Endothelial cell (in vitro differentiated cells): ENCODE measurements around the gene ARHGAP15. TPM values are rescaled to one million over a fixed set of nuclear protein-coding genes. Genes with fewer than 3 reads are reported as not detected.

Source experiments
- DNase-seq: peaks from one replicate; pipeline ENCODE4 v3.0.0; 2021; ENCODE audit warnings: low spot score
- H3K27ac Mint-ChIP-seq: one replicate; pipeline ENCODE4 v1.8.0; 2021; ENCODE audit warnings: mixed read lengths, inconsistent platforms; ENCODE audit not compliant: unreplicated experiment
- H3K27me3 Mint-ChIP-seq: one replicate; pipeline ENCODE4 v1.8.0; 2021; ENCODE audit warnings: mild to moderate bottlenecking, moderate library complexity, mixed read lengths, inconsistent platforms; ENCODE audit not compliant: unreplicated experiment
- H3K36me3 Mint-ChIP-seq: one replicate; pipeline ENCODE4 v1.8.0; 2021; ENCODE audit warnings: mild to moderate bottlenecking, low read depth, mixed read lengths, inconsistent platforms; ENCODE audit not compliant: unreplicated experiment
- H3K4me1 Mint-ChIP-seq: one replicate; pipeline ENCODE4 v1.8.0; 2021; ENCODE audit warnings: mild to moderate bottlenecking, mixed read lengths, inconsistent platforms; ENCODE audit not compliant: unreplicated experiment
- H3K4me3 Mint-ChIP-seq: one replicate; pipeline ENCODE4 v1.8.0; 2021; ENCODE audit warnings: mild to moderate bottlenecking, mixed read lengths, inconsistent platforms; ENCODE audit not compliant: unreplicated experiment
- H3K9me3 Mint-ChIP-seq: one replicate; pipeline ENCODE4 v1.8.0; 2021; ENCODE audit warnings: mixed read lengths, inconsistent platforms; ENCODE audit not compliant: unreplicated experiment
- total RNA-seq: library from RNA; stranded (reverse); fragmentation: NEBNext Ultra II Directional; extraction: Animal tissue kit (Norgen Biotek cat#: 25700); gene quantifications from one replicate; pipeline ENCODE4 v1.2.1, GENCODE V29; 2021; ENCODE audit not compliant: unreplicated experiment
- TF ChIP-seq, protein P1 (sequence below): fragments of 200-600 bp; sonication (generic); IDR thresholded peaks from one replicate; pipeline ENCODE4 v1.5.0; 2021; ENCODE audit warnings: antibody characterized with exemption; ENCODE audit not compliant: unreplicated experiment

The ARHGAP15 gene
- total RNA-seq, 1 donor from 2014 or later: not detected

DNA sequence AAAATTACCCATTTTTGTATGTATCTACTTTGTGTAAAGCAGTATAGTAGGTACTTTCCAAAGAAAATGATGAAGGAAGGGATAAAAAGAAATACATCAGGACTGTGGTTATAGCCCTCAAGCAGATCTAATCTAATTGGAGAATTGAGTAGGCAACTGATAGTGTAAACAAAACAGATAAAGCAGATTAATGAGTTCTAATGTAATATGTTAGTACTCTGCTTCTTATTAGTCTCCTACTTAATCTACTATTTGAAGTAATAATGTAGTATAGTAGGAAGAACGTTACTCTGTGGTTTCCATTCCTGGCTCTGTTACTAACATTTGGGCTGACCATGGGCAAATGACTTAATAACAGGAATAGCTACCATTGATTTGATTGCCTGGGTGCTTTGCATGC, 250.7 kb downstream of the ARHGAP15 start:
- H3K36me3 Mint-ChIP-seq: no peaks in the 10 kb centered on the region

DNA sequence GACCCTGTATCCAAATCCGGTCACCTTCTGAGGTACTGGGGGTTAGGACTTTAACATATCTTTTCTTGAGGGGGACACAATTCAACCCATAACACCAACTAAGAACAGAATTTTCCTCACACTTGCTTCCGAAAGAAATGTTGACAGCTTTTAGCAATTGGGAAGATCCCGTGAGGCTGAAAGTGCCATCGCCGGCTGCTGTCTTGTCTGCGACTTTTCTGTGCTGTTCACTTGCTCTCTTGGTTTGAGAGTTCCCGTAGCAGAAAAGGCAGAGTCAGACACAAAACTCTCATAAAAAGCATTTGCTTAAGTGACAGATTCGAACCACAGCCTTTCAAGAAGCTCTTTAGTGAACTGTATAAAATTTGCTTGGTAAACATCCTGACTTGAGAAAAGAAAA, 253.4 kb downstream of the ARHGAP15 start:
- TF ChIP-seq, protein P1, sequence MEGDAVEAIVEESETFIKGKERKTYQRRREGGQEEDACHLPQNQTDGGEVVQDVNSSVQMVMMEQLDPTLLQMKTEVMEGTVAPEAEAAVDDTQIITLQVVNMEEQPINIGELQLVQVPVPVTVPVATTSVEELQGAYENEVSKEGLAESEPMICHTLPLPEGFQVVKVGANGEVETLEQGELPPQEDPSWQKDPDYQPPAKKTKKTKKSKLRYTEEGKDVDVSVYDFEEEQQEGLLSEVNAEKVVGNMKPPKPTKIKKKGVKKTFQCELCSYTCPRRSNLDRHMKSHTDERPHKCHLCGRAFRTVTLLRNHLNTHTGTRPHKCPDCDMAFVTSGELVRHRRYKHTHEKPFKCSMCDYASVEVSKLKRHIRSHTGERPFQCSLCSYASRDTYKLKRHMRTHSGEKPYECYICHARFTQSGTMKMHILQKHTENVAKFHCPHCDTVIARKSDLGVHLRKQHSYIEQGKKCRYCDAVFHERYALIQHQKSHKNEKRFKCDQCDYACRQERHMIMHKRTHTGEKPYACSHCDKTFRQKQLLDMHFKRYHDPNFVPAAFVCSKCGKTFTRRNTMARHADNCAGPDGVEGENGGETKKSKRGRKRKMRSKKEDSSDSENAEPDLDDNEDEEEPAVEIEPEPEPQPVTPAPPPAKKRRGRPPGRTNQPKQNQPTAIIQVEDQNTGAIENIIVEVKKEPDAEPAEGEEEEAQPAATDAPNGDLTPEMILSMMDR: no peak

More for the DNA sequence above, 250.7 kb downstream of the ARHGAP15 start:
- H3K4me3 Mint-ChIP-seq: no peak overlapping the region
- TF ChIP-seq, protein P1: no peak
- H3K27me3 Mint-ChIP-seq: no peaks in the 10 kb centered on the region
- H3K27ac Mint-ChIP-seq: no peak overlapping the region
- no peaks in the 10 kb centered on the region for H3K4me1 Mint-ChIP-seq
- H3K9me3 Mint-ChIP-seq: no peaks in the 10 kb centered on the region
- DNase-seq: no peak

DNA sequence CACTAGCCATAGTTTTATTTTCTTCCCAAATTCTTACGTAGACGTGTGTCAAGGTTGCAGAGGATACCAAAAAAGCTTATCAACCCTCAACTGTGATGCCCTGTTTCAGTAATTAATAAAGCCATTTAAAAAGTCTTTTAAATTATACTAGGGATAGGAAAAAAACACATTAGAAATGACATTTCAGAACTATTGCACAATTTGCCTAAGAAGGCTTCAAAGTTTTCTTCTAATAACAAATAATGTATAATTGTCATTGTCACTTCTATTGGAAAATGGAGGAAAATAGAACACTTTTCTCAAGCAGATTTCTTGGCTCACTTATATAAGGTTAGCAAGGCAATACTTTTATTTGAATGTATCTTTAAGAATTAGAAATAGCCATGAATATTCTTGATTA, 253.8 kb downstream of the ARHGAP15 start:
- H3K27ac Mint-ChIP-seq: no peak overlapping the region
- H3K36me3 Mint-ChIP-seq: no peaks in the 10 kb centered on the region
- TF ChIP-seq, protein P1: no peak
- H3K4me3 Mint-ChIP-seq: no peak overlapping the region
- no peaks in the 10 kb centered on the region for H3K4me1 Mint-ChIP-seq
- DNase-seq: no peak
- H3K9me3 Mint-ChIP-seq: no peaks in the 10 kb centered on the region
- H3K27me3 Mint-ChIP-seq: no peaks in the 10 kb centered on the region

More for the DNA sequence above, 253.4 kb downstream of the ARHGAP15 start:
- Mint-ChIP-seq H3K36me3 (no peaks in the 10 kb centered on the region), H3K27me3 (no peaks in the 10 kb centered on the region), H3K4me1 (no peaks in the 10 kb centered on the region), H3K27ac (no peak overlapping the region), H3K9me3 (no peaks in the 10 kb centered on the region), H3K4me3 (no peak overlapping the region)
- no peak for DNase-seq

DNA sequence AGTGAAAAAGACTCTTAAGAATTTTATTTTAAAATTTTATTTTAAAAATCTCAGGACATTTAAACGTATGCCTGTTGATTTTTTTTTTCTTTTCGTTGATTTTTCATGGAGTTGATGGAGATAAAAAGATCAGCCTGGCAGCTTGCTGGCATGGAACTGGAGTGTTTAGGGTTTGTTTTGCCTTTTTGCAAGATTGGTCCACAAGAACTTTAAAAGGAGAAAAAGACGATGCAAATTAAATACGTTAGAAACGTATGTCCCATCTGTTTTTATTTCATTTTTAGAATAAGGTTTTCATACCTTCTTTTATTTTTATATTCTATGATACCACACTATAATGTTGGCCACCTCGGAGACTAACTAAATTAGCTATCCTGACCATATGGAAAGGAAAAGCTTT, 254.9 kb downstream of the ARHGAP15 start:
- H3K9me3 Mint-ChIP-seq: no peaks in the 10 kb centered on the region
- no peaks in the 10 kb centered on the region for H3K27me3 Mint-ChIP-seq
- no peaks in the 10 kb centered on the region for H3K36me3 Mint-ChIP-seq
- DNase-seq: no peak
- H3K4me1 Mint-ChIP-seq: no peaks in the 10 kb centered on the region
- TF ChIP-seq, protein P1: no peak
- H3K4me3 Mint-ChIP-seq: no peak overlapping the region
- H3K27ac Mint-ChIP-seq: no peak overlapping the region

DNA sequence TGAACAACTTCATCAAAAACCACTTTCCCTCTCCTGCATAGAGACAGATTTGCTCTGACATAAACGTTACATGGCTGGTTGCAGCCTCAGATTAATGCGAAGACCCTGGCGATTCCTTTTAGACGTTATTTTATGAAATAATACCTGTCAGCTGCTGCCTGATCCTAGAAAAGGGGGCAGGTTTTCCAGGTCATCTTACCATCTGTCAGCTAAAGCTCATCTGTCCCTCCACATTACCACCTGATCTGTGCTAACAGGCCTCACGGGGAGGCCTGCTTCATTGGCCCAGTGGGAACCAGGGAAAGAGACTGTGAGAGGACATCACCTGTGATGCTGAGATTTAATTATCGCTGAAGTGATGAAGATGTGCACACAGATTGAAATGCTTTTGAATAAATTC, 261.0 kb downstream of the ARHGAP15 start:
- Mint-ChIP-seq H3K4me1 (no peaks in the 10 kb centered on the region), H3K36me3 (no peaks in the 10 kb centered on the region), H3K27ac (no peak overlapping the region)

More for the DNA sequence above, 261.0 kb downstream of the ARHGAP15 start:
- TF ChIP-seq, protein P1: no peak
- no peak for DNase-seq
- Mint-ChIP-seq H3K9me3 (no peaks in the 10 kb centered on the region), H3K27me3 (no peaks in the 10 kb centered on the region), H3K4me3 (no peak overlapping the region)
